ENCODE measurements around the gene SRCIN1.
A peak's percentile ranks its signal among the peaks of the same experiment; 100 is the strongest.

SRCIN1 gene

GRCh38 chr17:38599398-38599856 is 6.3 kb downstream of the SRCIN1 start:
- no peak for DNase-seq

- DNase-seq: no peak
Observed at GRCh38 chr17:38598995-38599394, 6.8 kb downstream of the SRCIN1 start.

GRCh38 chr17:38598536-38598935 is 7.2 kb downstream of the SRCIN1 start:
- peak; percentile 89 for DNase-seq

GRCh38 chr17:38597375-38597774 is 8.4 kb downstream of the SRCIN1 start:
- no peak for DNase-seq

GRCh38 chr17:38596651-38597050 is 9.1 kb downstream of the SRCIN1 start:
- no peak for DNase-seq

- DNase-seq: no peak
Observed at GRCh38 chr17:38595892-38596291, 9.9 kb downstream of the SRCIN1 start.

GRCh38 chr17:38594152-38594551 is 11.6 kb downstream of the SRCIN1 start:
- no peak for DNase-seq

GRCh38 chr17:38592487-38592886 is 13.3 kb downstream of the SRCIN1 start:
- no peak for DNase-seq

- DNase-seq: no peak
Observed at GRCh38 chr17:38591759-38592241, 14.0 kb downstream of the SRCIN1 start.

- no peak for DNase-seq
Observed at GRCh38 chr17:38590988-38591758, 14.6 kb downstream of the SRCIN1 start.

GRCh38 chr17:38589462-38590114 is 16.2 kb downstream of the SRCIN1 start:
- DNase-seq: no peak

- DNase-seq: no peak
Observed at GRCh38 chr17:38588788-38589174, 17.0 kb downstream of the SRCIN1 start.

GRCh38 chr17:38587947-38588787 is 17.6 kb downstream of the SRCIN1 start:
- no peak for DNase-seq

GRCh38 chr17:38587203-38587602 is 18.5 kb downstream of the SRCIN1 start:
- DNase-seq: no peak

GRCh38 chr17:38586788-38587187 is 19.0 kb downstream of the SRCIN1 start:
- DNase-seq: no peak

- DNase-seq: no peak
Observed at GRCh38 chr17:38585918-38586529, 19.7 kb downstream of the SRCIN1 start.

- no peak for DNase-seq
Observed at GRCh38 chr17:38585056-38585917, 20.5 kb downstream of the SRCIN1 start.

GRCh38 chr17:38584350-38584925 is 21.3 kb downstream of the SRCIN1 start:
- peak; percentile 51 for DNase-seq

- no peak for DNase-seq
Observed at GRCh38 chr17:38583828-38584349, 21.9 kb downstream of the SRCIN1 start.

- DNase-seq: no peak
Observed at GRCh38 chr17:38583176-38583575, 22.6 kb downstream of the SRCIN1 start.

GRCh38 chr17:38582069-38582468 is 23.7 kb downstream of the SRCIN1 start:
- no peak for DNase-seq
